Endometrial microvascular endothelial cells (primary cell): Measurements from ENCODE around the gene NYAP2. TPM values are rescaled to one million over a fixed set of nuclear protein-coding genes. Genes with fewer than 3 reads are reported as not detected.

Experiments
- in situ Hi-C: cut with HindIII; loops from 2 replicates; pipeline ENCODE4 v1.10.0; 2017; ENCODE audit warnings: low sequenced_read_pairs, low pct_unique_long_range_greater_than_20kb; ENCODE audit errors: inconsistent ontology term
- total RNA-seq: library from RNA; depleted of rRNA; stranded (reverse); fragments of >200 nt; gene quantifications from one replicate; pipeline ENCODE4 v1.2.3, GENCODE V29; 2015; ENCODE audit errors: inconsistent ontology term

NYAP2 gene
- total RNA-seq, 1 donor from 2014 or later, result not detected

- in situ Hi-C loops, result no loop called here
Measured at GRCh38 chr2:225466891-225467604, 67.5 kb downstream of the NYAP2 start.

- in situ Hi-C loops, result no loop called here
Measured at GRCh38 chr2:225468131-225468530, 68.6 kb downstream of the NYAP2 start.

GRCh38 chr2:225471039-225471438 lies 71.5 kb downstream of the NYAP2 start:
- in situ Hi-C loops, result no loop called here

GRCh38 chr2:225471482-225471881 lies 72.0 kb downstream of the NYAP2 start:
- in situ Hi-C loops, result no loop called here

- in situ Hi-C loops, result no loop called here
Measured at GRCh38 chr2:225472161-225472560, 72.7 kb downstream of the NYAP2 start.

- in situ Hi-C loops, result no loop called here
Measured at GRCh38 chr2:225479386-225479785, 79.9 kb downstream of the NYAP2 start.

GRCh38 chr2:225484751-225485150 lies 85.2 kb downstream of the NYAP2 start:
- in situ Hi-C loops, result no loop called here

GRCh38 chr2:225486236-225486635 lies 86.7 kb downstream of the NYAP2 start:
- in situ Hi-C loops, result no loop called here

- in situ Hi-C loops, result no loop called here
Measured at GRCh38 chr2:225487878-225488416, 88.4 kb downstream of the NYAP2 start.

GRCh38 chr2:225488743-225489142 lies 89.2 kb downstream of the NYAP2 start:
- in situ Hi-C loops, result no loop called here

GRCh38 chr2:225493420-225494099 lies 94.0 kb downstream of the NYAP2 start:
- in situ Hi-C loops, result no loop called here

- in situ Hi-C loops, result no loop called here
Measured at GRCh38 chr2:225494100-225494459, 94.6 kb downstream of the NYAP2 start.

- in situ Hi-C loops, result no loop called here
Measured at GRCh38 chr2:225495706-225496105, 96.2 kb downstream of the NYAP2 start.

- in situ Hi-C loops, result no loop called here
Measured at GRCh38 chr2:225496568-225496967, 97.1 kb downstream of the NYAP2 start.

GRCh38 chr2:225497166-225497565 lies 97.7 kb downstream of the NYAP2 start:
- in situ Hi-C loops, result no loop called here

GRCh38 chr2:225501022-225501421 lies 101.5 kb downstream of the NYAP2 start:
- in situ Hi-C loops, result no loop called here

GRCh38 chr2:225502971-225503370 lies 103.5 kb downstream of the NYAP2 start:
- in situ Hi-C loops, result no loop called here

- in situ Hi-C loops, result no loop called here
Measured at GRCh38 chr2:225510796-225511195, 111.3 kb downstream of the NYAP2 start.

- in situ Hi-C loops, result no loop called here
Measured at GRCh38 chr2:225512469-225512868, 113.0 kb downstream of the NYAP2 start.

GRCh38 chr2:225512876-225513540 lies 113.5 kb downstream of the NYAP2 start:
- in situ Hi-C loops, result no loop called here
